Sigmoid colon (tissue), 4 donors: ENCODE data around the gene FGF22.
"Not testable (repeated sequence)": the region's sequence is repeated elsewhere in the genome, so short reads cannot be mapped to it uniquely, and the experiment has no call there.

ENCODE experiments used
- CTCF ChIP-seq, 4 experiments: fragments of 450-650 bp in 3 of 4; fragments of 200-600 bp in 1 of 4; IDR thresholded peaks; one replicate each; pipeline ENCODE4 v1.5.1; 2016 to 2019; ENCODE audit warnings: antibody characterized with exemption in 4 of 4, mild to moderate bottlenecking in 3 of 4, moderate library complexity in 2 of 4
- POLR2AphosphoS5 ChIP-seq, 4 donors: sonication (generic); formaldehyde crosslinking; IDR thresholded peaks; one replicate each; pipeline ENCODE4 v1.6.1; 2017; ENCODE audit warnings: antibody characterized with exemption in 4 of 4

GRCh38 chr19:603302-603639 is 36.4 kb upstream of the FGF22 start:
- not testable (repeated sequence) for TF ChIP-seq POLR2AphosphoS5, CTCF (IDR thresholded peaks at IDR 0.05)
